A549 (cell line): ENCODE data around the gene ABHD12. TPM values are rescaled to one million over a fixed set of nuclear protein-coding genes. Genes with fewer than 3 reads are reported as not detected.

Source experiments
- ATAC-seq, 2 experiments: fragments of 200-7000 bp in 1 of 2; fragments of >200 bp in 1 of 2; cut with Nextera tagmentation in 1 of 2; cut with Tn5 transposase in 1 of 2; 3 replicates each; pipeline versions ENCODE4 v1.8.0 to v1.9.1; 2018 to 2020; ENCODE audit warnings: mild to moderate bottlenecking in 1 of 2, moderate library complexity in 1 of 2
- CTCF ChIA-PET: fragments of 300-600 bp; sonication (Branson Sonifier 250); formaldehyde crosslinking; extraction: SDS; loops from one replicate; lab custom pipeline; 2021; ENCODE audit warnings: antibody characterized with exemption, inconsistent platforms; lab: Yijun Ruan, JAX
- POLR2A ChIA-PET: fragments of 350-600 bp; formaldehyde crosslinking; extraction: SDS; loops from one replicate; lab custom pipeline; 2021; ENCODE audit warnings: antibody characterized with exemption, inconsistent platforms; lab: Yijun Ruan, JAX
- DNase-seq, 2 experiments: peaks; one replicate each; pipeline versions ENCODE4 v3.0.0 to v3.0.0-alpha.2; 2011 to 2016; ENCODE audit warnings: low read depth in 1 of 2, low spot score in 1 of 2
- FAIRE-seq: peaks from 2 replicates; lab custom pipeline; 2011; peaks lifted over from hg19 to GRCh38; lab: Jason Lieb, UNC
- H3K27ac ChIP-seq, 2 experiments: fragments of >200 bp; sonication (Bioruptor Twin); formaldehyde crosslinking; 3 replicates each; pipeline ENCODE4 v1.5.1; 2016 to 2017
- H3K4me1 ChIP-seq: fragments of >200 bp; sonication (Bioruptor Twin); formaldehyde crosslinking; 3 replicates; pipeline ENCODE4 v1.6.1; 2016
- H3K4me2 ChIP-seq: fragments of >200 bp; sonication (Bioruptor Twin); formaldehyde crosslinking; 3 replicates; pipeline ENCODE4 v1.6.1; 2016
- H3K4me3 ChIP-seq: fragments of >200 bp; sonication (Bioruptor Twin); formaldehyde crosslinking; 3 replicates; pipeline ENCODE4 v1.5.1; 2016
- H3K9me3 ChIP-seq: fragments of >200 bp; sonication (Bioruptor Twin); formaldehyde crosslinking; 3 replicates; pipeline ENCODE4 v1.6.1; 2016
- BHLHE40 ChIP-seq: IDR thresholded peaks from 2 replicates; pipeline ENCODE4 v1.6.1; 2012; ENCODE audit warnings: low read depth, low read length, inconsistent platforms
- CBX2 ChIP-seq: fragments of 200-600 bp; sonication (generic); IDR thresholded peaks from 2 replicates; pipeline ENCODE4 v1.6.1; 2016; ENCODE audit warnings: low read depth, mild to moderate bottlenecking, borderline replicate concordance
- CEBPB ChIP-seq, 2 experiments: fragments of >200 bp in 1 of 2; sonication (Bioruptor Twin) in 1 of 2; formaldehyde crosslinking in 1 of 2; IDR thresholded peaks; 2 replicates each; pipeline ENCODE4 v1.6.1; 2012 to 2016
- CHD2 ChIP-seq: fragments of 150-350 bp; IDR thresholded peaks from 2 replicates; pipeline ENCODE4 v1.6.1; 2014; ENCODE audit warnings: low read length; ENCODE audit not compliant: partially characterized antibody
- EHMT2 ChIP-seq: fragments of 200-600 bp; sonication (generic); IDR thresholded peaks from 2 replicates; pipeline ENCODE4 v1.6.1; 2016; ENCODE audit warnings: antibody characterized with exemption, low read depth, mild to moderate bottlenecking, moderate library complexity
- EP300 ChIP-seq, 2 experiments: fragments of >200 bp; sonication (Bioruptor Twin); formaldehyde crosslinking; IDR thresholded peaks; 2 replicates in 1 of 2; 3 replicates in 1 of 2; pipeline ENCODE4 v1.6.1; 2016 to 2017
- ESRRA ChIP-seq: fragments of 150-350 bp; IDR thresholded peaks from 2 replicates; pipeline ENCODE4 v1.6.1; 2014; ENCODE audit warnings: mild to moderate bottlenecking, low read length, borderline replicate concordance
- FOSB ChIP-seq: fragments of 250-450 bp; sonication (Bioruptor Pico); IDR thresholded peaks from 2 replicates; pipeline ENCODE4 v1.5.0; 2020; ENCODE audit warnings: mild to moderate bottlenecking, moderate library complexity
- FOSL2 ChIP-seq, 2 experiments: fragments of 450-650 bp in 1 of 2; fragments of >200 bp in 1 of 2; sonication (Bioruptor Twin) in 1 of 2; formaldehyde crosslinking; IDR thresholded peaks; 2 replicates each; pipeline versions ENCODE4 v1.5.0 to v1.6.1; 2016 to 2020; ENCODE audit warnings: mild to moderate bottlenecking in 1 of 2, moderate library complexity in 1 of 2
- GATA3 ChIP-seq: IDR thresholded peaks from 2 replicates; pipeline ENCODE4 v1.6.1; 2012; ENCODE audit warnings: borderline replicate concordance
- HDAC2 ChIP-seq: fragments of 200-600 bp; sonication (generic); IDR thresholded peaks from 2 replicates; pipeline ENCODE4 v1.6.1; 2016
- HEYL ChIP-seq: fragments of 250-450 bp; sonication (Bioruptor Pico); IDR thresholded peaks from 2 replicates; pipeline ENCODE4 v1.8.0; 2021; ENCODE audit warnings: mild to moderate bottlenecking, moderate library complexity
- HOXA7 ChIP-seq: fragments of 250-450 bp; sonication (Bioruptor Pico); IDR thresholded peaks from 2 replicates; pipeline ENCODE4 v1.5.0; 2020; ENCODE audit warnings: mild to moderate bottlenecking, moderate library complexity
- HOXB5 ChIP-seq: fragments of 250-450 bp; sonication (Bioruptor Pico); IDR thresholded peaks from 2 replicates; pipeline ENCODE4 v1.5.0; 2020; ENCODE audit warnings: mild to moderate bottlenecking, moderate library complexity
- JUNB ChIP-seq: fragments of >200 bp; sonication (Bioruptor Twin); formaldehyde crosslinking; IDR thresholded peaks from 2 replicates; pipeline ENCODE4 v1.6.1; 2016
- KDM1A ChIP-seq: fragments of 200-600 bp; sonication (generic); IDR thresholded peaks from 2 replicates; pipeline ENCODE4 v1.6.1; 2016; ENCODE audit warnings: low read depth, mild to moderate bottlenecking
- KDM5A ChIP-seq: fragments of 200-600 bp; sonication (generic); IDR thresholded peaks from 2 replicates; pipeline ENCODE4 v1.6.1; 2016; ENCODE audit warnings: antibody characterized with exemption, mild to moderate bottlenecking
- MAFK ChIP-seq: fragments of 450-650 bp; IDR thresholded peaks from 2 replicates; pipeline ENCODE4 v1.6.1; 2014; ENCODE audit not compliant: partially characterized antibody
- PBX3 ChIP-seq: IDR thresholded peaks from 2 replicates; pipeline ENCODE4 v1.6.1; 2012
- PHF8 ChIP-seq: fragments of 200-600 bp; sonication (generic); IDR thresholded peaks from 2 replicates; pipeline ENCODE4 v1.6.1; 2016; ENCODE audit warnings: low read depth, mild to moderate bottlenecking, antibody characterized with exemption, moderate library complexity, borderline replicate concordance
- POLR2A ChIP-seq: IDR thresholded peaks from 2 replicates; pipeline ENCODE4 v1.6.1; 2012; ENCODE audit warnings: mild to moderate bottlenecking, low read length
- POLR2AphosphoS2 ChIP-seq: conservative IDR thresholded peaks from 2 replicates; pipeline ENCODE4 v1.6.1; 2012; ENCODE audit warnings: low read length, improper control_type of control experiment, inconsistent platforms
- RAD21 ChIP-seq, 2 experiments: fragments of >200 bp in 1 of 2; sonication (Bioruptor Twin) in 1 of 2; formaldehyde crosslinking in 1 of 2; IDR thresholded peaks in 1 of 2; conservative IDR thresholded peaks in 1 of 2; 2 replicates in 1 of 2; 3 replicates in 1 of 2; pipeline ENCODE4 v1.6.1; 2012 to 2018; ENCODE audit warnings: inconsistent platforms in 1 of 2
- RARB ChIP-seq: fragments of 250-450 bp; sonication (Bioruptor Pico); IDR thresholded peaks from 2 replicates; pipeline ENCODE4 v1.8.0; 2021; ENCODE audit warnings: mild to moderate bottlenecking, moderate library complexity
- RFX5 ChIP-seq: fragments of 450-650 bp; IDR thresholded peaks from 2 replicates; pipeline ENCODE4 v1.7.1; 2014; ENCODE audit warnings: antibody characterized with exemption, mild to moderate bottlenecking, moderate library complexity
- RNF2 ChIP-seq: fragments of 200-600 bp; sonication (generic); IDR thresholded peaks from 2 replicates; pipeline ENCODE4 v1.6.1; 2016; ENCODE audit warnings: low read depth, mild to moderate bottlenecking, antibody characterized with exemption, moderate library complexity, borderline replicate concordance
- SMC3 ChIP-seq: fragments of >200 bp; sonication (Bioruptor Twin); formaldehyde crosslinking; IDR thresholded peaks from 3 replicates; pipeline ENCODE4 v1.6.1; 2018; ENCODE audit warnings: inconsistent platforms
- SREBF2 ChIP-seq: fragments of 450-650 bp; IDR thresholded peaks from 2 replicates; pipeline ENCODE4 v1.6.1; 2014; ENCODE audit warnings: mild to moderate bottlenecking, moderate library complexity
- TFCP2L1 ChIP-seq: fragments of 250-450 bp; sonication (Bioruptor Pico); IDR thresholded peaks from 2 replicates; pipeline ENCODE4 v1.5.0; 2021; ENCODE audit warnings: mild to moderate bottlenecking
- TP53 ChIP-seq: fragments of 250-450 bp; sonication (Bioruptor Pico); IDR thresholded peaks from 2 replicates; pipeline ENCODE4 v1.5.0; 2021; ENCODE audit warnings: mild to moderate bottlenecking, moderate library complexity
- USF2 ChIP-seq: fragments of 450-650 bp; IDR thresholded peaks from 2 replicates; pipeline ENCODE4 v1.6.1; 2014; ENCODE audit warnings: antibody characterized with exemption
- ZSCAN20 ChIP-seq: fragments of 250-450 bp; sonication (Bioruptor Pico); IDR thresholded peaks from 2 replicates; pipeline ENCODE4 v1.8.0; 2022; ENCODE audit warnings: mild to moderate bottlenecking, moderate library complexity
- WGBS: methylation state at CpG from one replicate; pipeline ENCODE4 v1.1.6; 2017; ENCODE audit errors: missing lambda C conversion rate; 5-methylcytosine and 5-hydroxymethylcytosine counted together
- polyA plus RNA-seq, 4 experiments: library from polyadenylated mRNA; depleted of rRNA in 3 of 4; stranded (reverse); fragments of >200 nt; fragmentation: RNase III in 1 of 4; extraction: RNeasy Plus Mini Kit Qiagen cat#74134 plus additional on column Dnase treatment in 1 of 4; gene quantifications; 2 replicates in 3 of 4; 3 replicates in 1 of 4; pipeline ENCODE4 v1.2.3, GENCODE V29; 2011 to 2017
- TF ChIP-seq, protein P1 (sequence below): fragments of >200 bp; sonication (Bioruptor Twin); formaldehyde crosslinking; IDR thresholded peaks from 3 replicates; pipeline ENCODE4 v1.5.1; 2016
- TF ChIP-seq, protein P2 (sequence below): fragments of 200-600 bp; sonication (generic); IDR thresholded peaks from 2 replicates; pipeline ENCODE4 v1.6.1; 2016; ENCODE audit warnings: antibody characterized with exemption, mild to moderate bottlenecking, moderate library complexity

Gene ABHD12
- polyA plus RNA-seq, 2 of the 4 experiments (the other 2 are of a cell fraction), result 54.3 to 101 TPM

DNA sequence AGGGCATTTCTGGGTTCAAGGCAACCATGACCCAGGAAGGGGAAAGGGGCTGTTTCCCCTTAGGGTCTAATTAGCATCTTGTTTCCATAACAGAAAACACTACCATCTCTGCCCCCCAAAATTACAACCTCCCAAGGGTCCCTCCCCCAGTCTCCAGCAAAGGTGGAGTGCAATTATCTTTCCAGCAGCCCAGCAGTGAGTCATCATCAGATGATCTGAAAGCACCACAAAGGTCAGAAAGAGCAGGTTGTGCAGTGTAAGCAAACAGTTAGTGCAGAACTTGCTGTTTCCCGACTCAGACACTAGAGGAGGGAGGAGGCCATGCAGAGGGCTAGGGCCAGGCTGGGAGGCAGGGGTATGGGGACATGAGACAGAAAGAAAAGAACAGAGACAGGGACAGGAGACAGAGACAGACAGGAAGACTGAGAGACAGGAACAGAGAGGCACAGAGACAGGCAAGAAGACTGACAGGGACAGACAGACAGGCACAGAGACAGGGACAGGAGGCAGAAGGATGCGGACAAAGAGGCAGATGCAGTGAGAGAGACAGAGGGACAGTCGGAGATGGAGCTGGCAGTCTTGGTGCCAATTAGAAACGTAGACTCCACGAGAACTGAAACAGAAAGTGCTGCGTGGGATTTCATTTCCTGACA is 80.2 kb downstream of the ABHD12 start:
- ChIA-PET CTCF (interaction anchor here (0.7 to 5.9 kb wide), 22 partner anchors 9 to 316 kb away, joined by 3 to 65 read pairs (median 4); partner anchors contain the start of genes ABHD12 and PYGB), POLR2A (interaction anchor here (0.9 to 2.0 kb wide), 8 partner anchors 10 to 97 kb away, joined by 3 to 21 read pairs (median 7); partner anchors contain the start of genes ABHD12, GINS1 and PYGB)
- ATAC-seq (peak; percentile 75 to 87), DNase-seq (peak; percentile 95 to 97), FAIRE-seq (peak; percentile 100)
- H3K27ac ChIP-seq, result peak overlapping the region; percentile 97 to 98
- H3K4me3 ChIP-seq, result peak overlapping the region; percentile 26
- peak overlapping the region; percentile 94 for H3K4me2 ChIP-seq
- peaks cover 71% of the 10 kb centered on the region for H3K4me1 ChIP-seq
- WGBS, result 17% methylated on average over 6 of the region's 6 CpGs
- no peaks in the 10 kb centered on the region for H3K9me3 ChIP-seq
- no peak for TF ChIP-seq FOSB
- TF ChIP-seq JUNB, result peak; percentile 83
- peak; percentile 90 for TF ChIP-seq FOSL2 (IDR thresholded peaks at IDR 0.05)
- TF ChIP-seq FOSL2 (CRISPR knock-in tag; IDR thresholded peaks at IDR 0.05), result peak; percentile 97
- peak; percentile 85 for TF ChIP-seq GATA3
- TF ChIP-seq SREBF2, result no peak
- no peak for TF ChIP-seq BHLHE40
- TF ChIP-seq CHD2, result no peak
- no peak for TF ChIP-seq HOXB5 (CRISPR knock-in tag)
- TF ChIP-seq, protein P1, sequence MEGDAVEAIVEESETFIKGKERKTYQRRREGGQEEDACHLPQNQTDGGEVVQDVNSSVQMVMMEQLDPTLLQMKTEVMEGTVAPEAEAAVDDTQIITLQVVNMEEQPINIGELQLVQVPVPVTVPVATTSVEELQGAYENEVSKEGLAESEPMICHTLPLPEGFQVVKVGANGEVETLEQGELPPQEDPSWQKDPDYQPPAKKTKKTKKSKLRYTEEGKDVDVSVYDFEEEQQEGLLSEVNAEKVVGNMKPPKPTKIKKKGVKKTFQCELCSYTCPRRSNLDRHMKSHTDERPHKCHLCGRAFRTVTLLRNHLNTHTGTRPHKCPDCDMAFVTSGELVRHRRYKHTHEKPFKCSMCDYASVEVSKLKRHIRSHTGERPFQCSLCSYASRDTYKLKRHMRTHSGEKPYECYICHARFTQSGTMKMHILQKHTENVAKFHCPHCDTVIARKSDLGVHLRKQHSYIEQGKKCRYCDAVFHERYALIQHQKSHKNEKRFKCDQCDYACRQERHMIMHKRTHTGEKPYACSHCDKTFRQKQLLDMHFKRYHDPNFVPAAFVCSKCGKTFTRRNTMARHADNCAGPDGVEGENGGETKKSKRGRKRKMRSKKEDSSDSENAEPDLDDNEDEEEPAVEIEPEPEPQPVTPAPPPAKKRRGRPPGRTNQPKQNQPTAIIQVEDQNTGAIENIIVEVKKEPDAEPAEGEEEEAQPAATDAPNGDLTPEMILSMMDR, result peak; percentile 67
- no peak for TF ChIP-seq TFCP2L1 (CRISPR knock-in tag)
- TF ChIP-seq RAD21 (conservative IDR thresholded peaks at IDR 0.05 in 1 of 2, IDR thresholded peaks at IDR 0.05 in 1 of 2), result peak; percentile 81 to 83
- TF ChIP-seq SMC3, result peak; percentile 71
- no peak for TF ChIP-seq RFX5
- TF ChIP-seq ZSCAN20 (CRISPR knock-in tag), result no peak
- no peak for TF ChIP-seq TP53 (CRISPR knock-in tag)
- no peak for TF ChIP-seq POLR2AphosphoS2
- TF ChIP-seq POLR2A, result no peak
- peak; percentile 98 for TF ChIP-seq MAFK
- no peak for TF ChIP-seq KDM1A
- peak; percentile 70 to 78; a peak in 2 of 5 replicates for TF ChIP-seq EP300 (IDR thresholded peaks at IDR 0.05)
- no peak for TF ChIP-seq ESRRA
- TF ChIP-seq HDAC2, result no peak
- no peak for TF ChIP-seq HEYL (CRISPR knock-in tag)
- no peak for TF ChIP-seq CBX2
- TF ChIP-seq HOXA7, result peak; percentile 65; the same call in 1 of the 2 replicates
- no peak for TF ChIP-seq RNF2
- TF ChIP-seq RARB (CRISPR knock-in tag), result peak; percentile 73; the same call in 1 of the 2 replicates
- no peak for TF ChIP-seq PHF8
- no peak for TF ChIP-seq KDM5A
- TF ChIP-seq CEBPB (IDR thresholded peaks at IDR 0.05), result 0 out of 4 replicates have a peak, but pooled peaks of 1 of the 2 experiments have one; percentile 57
- peak; percentile 92 for TF ChIP-seq PBX3
- no peak for TF ChIP-seq EHMT2
- TF ChIP-seq, protein P2, sequence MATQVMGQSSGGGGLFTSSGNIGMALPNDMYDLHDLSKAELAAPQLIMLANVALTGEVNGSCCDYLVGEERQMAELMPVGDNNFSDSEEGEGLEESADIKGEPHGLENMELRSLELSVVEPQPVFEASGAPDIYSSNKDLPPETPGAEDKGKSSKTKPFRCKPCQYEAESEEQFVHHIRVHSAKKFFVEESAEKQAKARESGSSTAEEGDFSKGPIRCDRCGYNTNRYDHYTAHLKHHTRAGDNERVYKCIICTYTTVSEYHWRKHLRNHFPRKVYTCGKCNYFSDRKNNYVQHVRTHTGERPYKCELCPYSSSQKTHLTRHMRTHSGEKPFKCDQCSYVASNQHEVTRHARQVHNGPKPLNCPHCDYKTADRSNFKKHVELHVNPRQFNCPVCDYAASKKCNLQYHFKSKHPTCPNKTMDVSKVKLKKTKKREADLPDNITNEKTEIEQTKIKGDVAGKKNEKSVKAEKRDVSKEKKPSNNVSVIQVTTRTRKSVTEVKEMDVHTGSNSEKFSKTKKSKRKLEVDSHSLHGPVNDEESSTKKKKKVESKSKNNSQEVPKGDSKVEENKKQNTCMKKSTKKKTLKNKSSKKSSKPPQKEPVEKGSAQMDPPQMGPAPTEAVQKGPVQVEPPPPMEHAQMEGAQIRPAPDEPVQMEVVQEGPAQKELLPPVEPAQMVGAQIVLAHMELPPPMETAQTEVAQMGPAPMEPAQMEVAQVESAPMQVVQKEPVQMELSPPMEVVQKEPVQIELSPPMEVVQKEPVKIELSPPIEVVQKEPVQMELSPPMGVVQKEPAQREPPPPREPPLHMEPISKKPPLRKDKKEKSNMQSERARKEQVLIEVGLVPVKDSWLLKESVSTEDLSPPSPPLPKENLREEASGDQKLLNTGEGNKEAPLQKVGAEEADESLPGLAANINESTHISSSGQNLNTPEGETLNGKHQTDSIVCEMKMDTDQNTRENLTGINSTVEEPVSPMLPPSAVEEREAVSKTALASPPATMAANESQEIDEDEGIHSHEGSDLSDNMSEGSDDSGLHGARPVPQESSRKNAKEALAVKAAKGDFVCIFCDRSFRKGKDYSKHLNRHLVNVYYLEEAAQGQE, result no peak
- peak; percentile 14; the same call in 1 of the 2 replicates for TF ChIP-seq USF2
